T-helper 2 cell (primary cell): ENCODE results near the gene VSIG4.

Experiments
- DNase-seq, 5 experiments: peaks; one replicate each; pipeline versions ENCODE4 v3.0.0 to v3.0.0-alpha.2; 2012 to 2022

VSIG4 gene

DNA sequence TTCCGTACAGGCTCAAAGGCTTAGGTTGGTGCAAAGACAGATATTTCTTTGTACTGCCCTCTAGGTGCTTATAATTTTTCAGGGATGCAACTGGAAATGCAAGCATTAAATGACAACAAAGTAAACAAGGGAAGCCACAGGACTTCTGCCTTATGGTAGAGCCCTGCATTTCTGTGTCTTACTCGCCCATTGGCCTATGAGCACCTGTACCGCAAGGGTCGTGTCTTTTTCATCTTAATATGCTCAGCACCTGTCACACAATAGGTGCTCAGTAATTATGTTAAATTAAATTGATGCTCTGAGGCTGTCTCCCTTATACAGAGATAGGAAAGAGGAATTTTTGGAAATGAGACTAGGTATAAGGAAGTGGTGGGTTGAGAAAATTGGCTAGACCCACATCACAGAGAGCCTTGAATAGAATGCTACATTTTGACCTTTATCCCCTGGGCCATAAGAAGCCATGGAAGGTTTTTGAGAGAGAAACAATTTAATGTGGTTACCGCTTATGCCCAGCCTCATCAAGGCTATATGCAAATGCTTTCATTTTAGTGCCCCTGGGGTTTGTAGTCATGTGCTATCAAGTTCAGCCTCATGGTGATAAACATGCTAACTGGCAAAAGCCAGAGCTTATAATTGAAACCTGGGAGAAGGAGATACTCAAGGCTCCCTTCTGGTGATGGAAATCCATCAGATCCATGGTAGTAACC lies 16.3 kb downstream of the VSIG4 start:
- no peak for DNase-seq

DNA sequence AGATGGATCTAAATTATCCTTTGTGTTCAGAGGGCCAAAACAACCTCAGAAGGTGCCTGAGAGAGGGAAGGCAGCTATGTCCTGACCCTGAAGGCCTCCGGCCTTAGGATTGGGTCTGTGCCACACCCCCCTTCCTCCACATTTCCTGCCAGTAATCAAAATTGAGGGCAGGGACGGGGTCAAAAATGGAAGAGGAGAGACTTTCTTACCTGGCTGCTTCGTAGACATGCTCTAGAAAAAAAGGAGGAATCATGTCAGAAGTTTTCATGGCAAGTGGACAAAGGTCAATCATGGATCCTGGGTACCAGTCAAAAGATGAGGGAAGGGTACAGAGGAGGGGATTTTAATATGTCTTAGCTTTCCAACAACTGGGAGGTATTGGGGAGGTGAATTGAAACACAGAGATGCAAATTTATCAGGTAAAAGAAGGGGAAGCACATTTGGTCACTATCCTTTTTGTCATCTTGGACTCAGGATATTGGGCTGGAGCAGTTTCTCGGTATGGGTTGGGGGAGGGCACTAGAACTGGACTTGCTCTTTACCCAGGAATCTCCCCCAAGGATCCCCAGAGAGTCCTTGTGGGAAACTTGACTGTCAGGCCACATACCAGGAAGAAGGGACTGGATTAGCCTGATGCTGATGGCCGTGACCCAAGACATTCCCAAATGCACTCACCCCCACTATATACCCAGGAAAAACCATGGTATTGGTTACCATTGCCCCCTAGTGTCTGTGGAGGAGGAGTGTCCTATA lies 17.1 kb downstream of the VSIG4 start:
- no peak for DNase-seq

DNA sequence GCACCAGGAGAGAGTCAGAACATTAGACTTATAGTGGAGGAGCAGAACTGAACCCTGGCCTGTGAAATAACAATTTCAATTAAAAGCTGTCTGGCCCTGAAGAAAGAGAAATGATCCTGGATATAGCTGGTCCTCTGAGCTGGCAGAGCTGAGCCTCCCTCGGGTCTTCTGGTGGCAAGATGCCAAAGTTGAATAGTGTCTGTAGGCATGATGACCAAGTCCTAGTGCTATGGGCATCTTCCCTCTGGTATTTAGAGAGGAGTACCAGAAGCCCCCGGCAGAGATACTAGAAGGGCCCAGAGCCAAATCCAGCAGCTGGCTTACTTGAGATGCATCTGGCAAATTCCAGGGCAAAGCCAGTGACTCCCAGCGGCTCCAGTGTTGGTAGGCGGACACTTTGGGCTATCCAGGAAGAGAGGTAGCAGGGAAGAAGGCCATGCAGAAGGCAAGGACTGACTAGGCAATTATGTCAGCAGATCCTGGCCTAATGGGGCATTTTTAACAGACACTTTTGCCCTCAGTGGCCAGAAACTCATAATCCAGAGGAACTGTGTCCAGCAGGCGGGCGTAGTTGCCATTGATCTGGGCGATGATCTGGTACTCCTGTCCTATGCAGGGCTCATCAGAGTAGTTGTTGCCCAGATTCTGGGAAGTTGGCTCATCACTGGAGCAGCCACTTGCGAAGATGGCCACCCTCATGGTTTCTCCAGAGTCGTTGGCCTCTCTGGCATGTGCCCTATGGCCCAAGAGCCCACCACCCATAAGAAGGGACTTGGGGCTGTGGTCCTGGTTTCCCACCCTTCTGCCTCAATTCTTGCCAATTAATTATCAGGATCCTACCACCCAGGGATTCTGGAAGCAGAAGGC lies 17.9 kb downstream of the VSIG4 start:
- DNase-seq = no peak

DNA sequence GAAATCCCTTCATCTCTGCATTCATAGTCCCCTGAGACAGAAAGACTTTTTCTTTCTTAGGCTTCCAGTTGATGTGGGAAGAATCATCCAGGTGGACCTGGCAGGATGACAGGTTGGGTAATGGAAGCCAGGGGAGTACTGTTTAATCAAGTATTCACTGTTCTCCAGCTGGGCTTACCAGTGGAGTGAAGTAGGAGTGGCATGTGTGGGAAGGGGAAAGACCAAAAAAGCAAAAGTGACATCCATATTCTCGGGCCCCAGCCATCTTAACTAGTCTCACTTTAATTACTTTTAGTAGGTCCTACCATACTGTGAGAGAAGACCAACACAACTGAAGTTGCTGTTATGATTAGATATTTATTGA lies 18.5 kb downstream of the VSIG4 start:
- DNase-seq = no peak

DNA sequence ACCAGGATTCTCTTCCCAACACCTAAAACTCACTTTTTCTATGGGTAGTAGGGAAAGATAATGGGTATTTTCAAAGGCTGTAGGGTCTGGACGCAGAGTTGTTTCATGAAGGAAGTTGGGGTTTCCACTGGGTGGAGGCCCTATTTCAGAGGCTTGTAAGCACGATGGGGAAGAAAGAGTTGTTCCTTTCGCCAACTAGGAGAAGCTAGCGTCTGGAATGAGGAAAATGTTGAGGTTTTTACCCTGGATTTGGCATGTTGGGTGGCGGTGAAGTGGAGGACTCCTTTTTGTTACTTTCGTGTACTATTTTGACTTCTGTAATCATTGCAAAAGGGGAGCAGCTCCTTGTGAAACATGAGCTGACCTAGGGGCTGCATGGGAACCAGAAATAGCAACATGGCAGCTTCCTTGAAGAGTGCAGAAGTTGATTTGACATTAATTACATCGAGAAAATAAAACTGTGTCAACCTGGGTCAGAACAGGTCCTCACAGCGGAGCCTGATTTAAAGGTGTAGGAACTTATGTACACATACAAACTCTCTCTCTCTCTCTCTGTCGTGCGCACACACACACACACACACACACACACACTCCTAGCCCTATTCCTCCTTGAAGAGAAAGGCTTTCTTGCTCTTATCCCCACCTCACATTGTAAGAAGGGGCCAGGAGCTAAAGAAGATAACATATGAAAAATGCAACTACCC lies 19.1 kb downstream of the VSIG4 start:
- DNase-seq = no peak

DNA sequence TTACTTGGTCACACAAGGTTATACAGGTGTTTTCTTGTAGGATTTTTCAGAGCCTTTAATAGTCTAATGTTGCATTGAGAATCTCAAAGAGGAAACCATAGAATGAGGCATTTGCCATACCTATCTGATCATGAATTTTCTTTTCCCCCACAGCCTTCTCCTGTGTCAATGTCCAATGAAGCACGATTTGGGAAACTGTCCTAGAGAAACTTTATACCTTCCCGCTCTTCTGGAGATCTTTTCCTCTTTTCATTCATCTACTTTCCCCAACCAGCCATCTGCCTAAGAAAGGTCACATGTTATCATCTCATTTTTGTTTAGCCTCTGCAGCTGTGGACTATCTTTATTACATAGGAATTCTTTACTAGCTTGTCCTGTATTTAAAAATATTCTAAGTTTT lies 19.9 kb downstream of the VSIG4 start:
- no peak for DNase-seq

- no peak for DNase-seq
Observed at GRCh38 chrX:66019310-66019652, 20.6 kb downstream of the VSIG4 start.

DNA sequence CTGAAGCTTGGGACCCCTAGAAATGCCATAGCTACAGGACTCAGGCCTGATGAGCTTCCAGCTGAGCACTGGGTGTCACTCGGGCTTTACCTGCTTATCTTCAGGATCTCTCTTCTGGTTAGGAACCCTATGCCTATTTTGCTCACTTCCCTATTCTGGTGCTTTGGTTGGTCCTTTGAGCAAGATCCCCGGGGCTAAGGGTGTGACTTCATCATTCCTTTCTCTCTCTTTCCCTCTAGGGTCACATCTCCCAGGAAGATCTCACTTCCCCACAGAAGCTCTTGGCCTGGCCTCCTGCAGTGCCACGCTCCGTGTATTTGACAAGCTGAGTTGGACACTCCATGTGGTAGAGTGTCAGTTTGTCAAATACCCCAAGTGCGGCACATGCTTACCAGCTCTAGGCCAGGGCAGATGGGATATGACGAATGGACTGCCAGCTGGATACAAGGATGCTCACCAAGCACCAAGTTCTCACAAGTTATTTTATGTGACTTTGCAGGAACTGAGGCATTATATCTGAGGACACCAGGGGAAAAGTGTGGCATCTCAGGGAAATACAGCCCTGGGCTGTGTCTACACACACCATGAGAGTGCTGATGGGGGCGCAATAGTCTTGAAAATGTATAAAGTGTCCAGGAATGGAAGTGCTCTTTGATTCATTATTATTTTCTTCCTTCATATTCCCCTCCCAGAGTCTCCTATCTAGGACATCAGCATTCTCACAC lies 21.1 kb downstream of the VSIG4 start:
- DNase-seq = no peak

- DNase-seq = no peak
Observed at GRCh38 chrX:66017659-66018170, 22.2 kb downstream of the VSIG4 start.

DNA sequence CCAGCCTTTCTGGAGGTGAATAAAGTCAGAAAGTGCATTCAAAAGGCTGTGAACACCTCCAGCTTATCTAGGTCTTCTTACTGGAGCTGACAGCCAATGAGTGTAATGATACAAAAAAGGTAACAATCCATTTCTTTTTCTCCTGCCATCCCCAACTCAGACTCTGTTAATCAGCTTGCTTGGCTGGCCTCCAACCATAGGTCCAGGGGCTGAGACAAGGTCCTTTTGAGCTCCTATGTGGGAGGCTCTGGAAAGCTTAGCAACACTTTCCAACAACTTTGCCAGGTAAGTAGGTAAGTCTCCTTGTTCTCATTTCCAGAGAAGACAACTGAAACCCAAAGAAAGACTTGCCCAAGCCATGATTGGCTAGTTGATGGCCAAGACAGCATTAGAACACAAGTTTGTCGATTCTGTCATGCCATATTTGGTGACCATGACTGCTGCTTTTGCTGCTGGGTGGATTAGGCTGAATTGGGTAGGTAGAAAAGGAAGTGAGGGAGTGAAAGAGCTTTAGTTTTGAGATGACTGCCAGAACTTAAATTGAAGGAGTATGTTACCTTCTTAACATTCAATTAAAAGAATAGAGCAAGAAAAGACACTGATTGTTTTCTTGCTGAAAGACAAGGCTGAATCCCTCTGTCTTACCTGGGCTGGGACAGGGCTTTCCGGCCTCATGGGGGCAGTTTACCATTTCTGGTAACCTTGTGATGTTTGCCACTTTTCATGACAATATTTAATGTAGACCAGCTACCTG lies 22.8 kb downstream of the VSIG4 start:
- DNase-seq = peak in 1 of 5 experiments; percentile 66

- peak in 1 of 5 experiments; percentile 66 for DNase-seq
Observed at GRCh38 chrX:66015900-66016689, 23.8 kb downstream of the VSIG4 start.

GRCh38 chrX:66015152-66015831 lies 24.6 kb downstream of the VSIG4 start:
- DNase-seq = peak in 1 of 5 experiments; percentile 89

DNA sequence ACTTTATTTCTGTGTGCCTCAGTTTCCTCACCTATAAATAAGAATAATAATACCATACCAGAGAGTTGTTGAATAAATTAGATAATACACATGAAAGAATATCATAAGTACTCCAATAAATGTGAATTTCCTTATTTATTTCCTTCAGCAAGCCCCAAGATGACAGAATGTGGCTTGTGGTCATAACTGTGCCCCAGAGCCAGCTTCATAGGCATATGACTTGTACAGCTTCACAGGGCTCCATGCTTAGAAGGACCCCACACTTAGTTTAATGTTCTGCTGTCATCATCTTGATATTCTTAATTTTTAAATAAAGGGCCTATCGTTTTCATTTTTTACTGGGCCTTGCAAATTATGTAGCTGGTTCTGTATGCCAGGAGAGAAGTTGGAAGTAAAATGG lies 25.3 kb downstream of the VSIG4 start:
- DNase-seq = peak in 1 of 5 experiments; percentile 58

GRCh38 chrX:66014084-66014483 lies 25.8 kb downstream of the VSIG4 start:
- no peak for DNase-seq

- DNase-seq = no peak
Observed at GRCh38 chrX:66013194-66013816, 26.6 kb downstream of the VSIG4 start.

DNA sequence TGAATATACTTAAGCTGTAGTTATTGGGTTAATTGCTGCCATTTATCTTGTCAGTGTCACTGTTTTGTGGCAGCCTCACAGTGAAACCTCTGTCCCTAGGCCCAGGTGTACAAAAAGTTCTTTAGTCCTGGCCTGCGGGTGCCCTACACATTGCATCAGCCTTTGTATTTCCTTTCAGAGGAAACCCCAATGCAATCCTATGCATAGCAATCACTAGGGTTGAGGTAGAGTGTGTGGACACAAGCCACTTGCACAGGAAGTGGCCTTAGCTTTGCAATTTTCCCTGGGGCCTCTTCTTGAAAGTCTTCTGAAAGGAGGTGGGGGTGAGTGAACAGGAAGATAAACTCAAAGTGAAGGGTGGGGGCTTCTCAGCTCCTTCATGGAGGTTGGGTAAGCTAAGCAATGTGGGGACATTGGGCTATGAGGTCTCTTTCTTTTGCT lies 27.8 kb downstream of the VSIG4 start:
- peak in 1 of 5 experiments; percentile 75 for DNase-seq

DNA sequence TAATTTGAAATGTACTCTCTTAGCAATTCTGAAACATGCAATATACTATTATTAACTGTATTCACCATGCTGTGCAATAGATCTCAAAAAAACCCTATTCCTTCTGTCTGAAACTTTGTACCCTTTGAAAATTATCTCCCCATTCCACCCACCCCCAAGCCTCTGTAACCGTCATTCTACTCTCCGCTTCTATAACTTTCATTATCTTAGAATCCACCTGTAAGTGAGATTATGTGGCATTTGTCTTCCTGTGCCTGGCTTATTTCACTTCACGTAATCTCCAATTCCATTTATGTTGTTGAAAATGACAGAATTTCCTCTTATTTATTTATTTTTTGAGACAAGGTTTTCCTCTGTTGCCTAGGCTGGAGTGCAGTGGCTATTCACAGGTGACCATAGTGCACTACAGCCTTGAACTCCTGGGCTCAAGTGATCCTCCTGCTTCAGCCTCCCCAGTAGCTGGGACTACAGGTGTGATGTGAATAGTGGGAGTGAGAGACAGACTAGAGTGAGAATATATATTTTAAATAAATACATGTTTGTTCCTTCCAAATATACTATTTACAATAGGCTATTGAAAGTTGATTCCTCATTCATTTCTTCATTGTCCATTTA lies 30.5 kb downstream of the VSIG4 start:
- DNase-seq = no peak

DNA sequence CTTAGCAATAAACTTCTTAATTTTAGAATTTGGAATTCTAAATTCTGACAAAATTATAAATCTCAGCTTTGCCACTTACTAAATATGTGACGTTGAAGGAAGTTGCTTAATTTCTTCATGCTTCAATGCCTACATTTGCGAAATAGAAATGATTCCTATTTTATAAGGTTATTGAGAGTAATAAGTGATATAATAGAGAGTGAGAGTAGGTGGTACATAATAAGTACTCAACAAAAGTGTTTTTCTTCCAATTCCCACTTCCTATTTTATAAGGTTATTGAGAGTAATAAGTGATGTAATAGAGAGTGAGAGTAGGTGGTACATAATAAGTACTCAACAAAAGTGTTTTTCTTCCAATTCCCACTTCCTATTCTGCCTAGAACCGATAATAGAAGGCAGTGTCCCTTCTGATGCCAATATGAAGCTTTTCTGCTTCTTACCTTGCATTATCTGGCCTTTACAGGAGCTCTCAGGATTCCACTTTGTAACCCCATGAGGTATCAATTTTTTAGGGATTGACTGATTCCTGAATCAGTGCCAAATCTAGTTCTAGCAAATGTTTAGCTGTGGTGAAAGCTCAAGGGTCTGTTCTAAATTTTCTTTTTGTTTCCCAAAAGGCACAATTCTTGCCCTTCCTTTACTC lies 31.4 kb downstream of the VSIG4 start:
- no peak for DNase-seq
